Loucy (cell line): Measurements from ENCODE around the gene NTSR2.

Experiments used
- CTCF ChIP-seq: fragments of 200-600 bp; sonication (generic); conservative IDR thresholded peaks from 2 replicates; pipeline ENCODE4 v1.5.1; 2014; ENCODE audit warnings: mild to moderate bottlenecking, antibody characterized with exemption, low read length
- EZH2phosphoT487 ChIP-seq: fragments of 200-600 bp; IDR thresholded peaks from 2 replicates; pipeline ENCODE4 v1.6.1; 2018; ENCODE audit warnings: antibody characterized with exemption, mild to moderate bottlenecking, moderate library complexity, borderline replicate concordance

GRCh38 chr2:11703700-11704099 lies 33.7 kb upstream of the NTSR2 start:
- no peak for TF ChIP-seq CTCF
- no peak for TF ChIP-seq EZH2phosphoT487
